GM12865 (cell line): ENCODE data around the gene SRSF9.
"Not testable (repeated sequence)": the region's sequence is repeated elsewhere in the genome, so short reads cannot be mapped to it uniquely, and the experiment has no call there.

Experiments
- DNase-seq: peaks from one replicate; pipeline ENCODE4 v3.0.0; 2010; ENCODE audit warnings: low read depth
- H3K4me3 ChIP-seq: 2 replicates; pipeline ENCODE4 v1.5.1; 2011; ENCODE audit warnings: mild to moderate bottlenecking, low read depth, low read length, control low read depth
- TF ChIP-seq, protein P1 (sequence below): IDR thresholded peaks from 2 replicates; pipeline ENCODE4 v1.5.1; 2011; ENCODE audit warnings: low read length, control low read depth, low read depth, inconsistent platforms; ENCODE audit not compliant: insufficient read depth; ENCODE audit errors: missing control alignments

SRSF9 gene

DNA sequence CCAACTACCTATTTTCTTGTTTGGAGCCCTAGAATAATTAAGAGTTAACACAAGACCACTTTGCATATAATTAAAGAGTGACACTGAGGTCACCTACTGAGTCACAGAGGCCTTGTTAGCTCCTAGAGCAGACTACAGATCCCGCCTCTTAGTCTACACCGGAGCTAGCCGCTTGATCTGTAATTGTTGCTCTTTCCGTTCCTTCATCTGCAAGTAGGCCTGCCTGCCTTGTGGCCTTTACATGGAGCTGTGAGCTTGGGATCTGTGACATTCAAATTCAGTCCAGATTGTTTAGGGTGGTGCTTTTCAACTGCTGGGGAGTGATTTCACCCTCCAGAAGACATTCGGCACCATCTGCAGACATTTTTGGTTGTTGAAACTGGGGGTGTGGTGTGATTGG, 20.8 kb upstream of the SRSF9 start:
- TF ChIP-seq, protein P1, sequence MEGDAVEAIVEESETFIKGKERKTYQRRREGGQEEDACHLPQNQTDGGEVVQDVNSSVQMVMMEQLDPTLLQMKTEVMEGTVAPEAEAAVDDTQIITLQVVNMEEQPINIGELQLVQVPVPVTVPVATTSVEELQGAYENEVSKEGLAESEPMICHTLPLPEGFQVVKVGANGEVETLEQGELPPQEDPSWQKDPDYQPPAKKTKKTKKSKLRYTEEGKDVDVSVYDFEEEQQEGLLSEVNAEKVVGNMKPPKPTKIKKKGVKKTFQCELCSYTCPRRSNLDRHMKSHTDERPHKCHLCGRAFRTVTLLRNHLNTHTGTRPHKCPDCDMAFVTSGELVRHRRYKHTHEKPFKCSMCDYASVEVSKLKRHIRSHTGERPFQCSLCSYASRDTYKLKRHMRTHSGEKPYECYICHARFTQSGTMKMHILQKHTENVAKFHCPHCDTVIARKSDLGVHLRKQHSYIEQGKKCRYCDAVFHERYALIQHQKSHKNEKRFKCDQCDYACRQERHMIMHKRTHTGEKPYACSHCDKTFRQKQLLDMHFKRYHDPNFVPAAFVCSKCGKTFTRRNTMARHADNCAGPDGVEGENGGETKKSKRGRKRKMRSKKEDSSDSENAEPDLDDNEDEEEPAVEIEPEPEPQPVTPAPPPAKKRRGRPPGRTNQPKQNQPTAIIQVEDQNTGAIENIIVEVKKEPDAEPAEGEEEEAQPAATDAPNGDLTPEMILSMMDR, result no peak
- DNase-seq, result no peak
- H3K4me3 ChIP-seq, result no peak overlapping the region

GRCh38 chr12:120489018-120489417, 19.5 kb upstream of the SRSF9 start:
- no peak for DNase-seq
- TF ChIP-seq, protein P1, result no peak
- H3K4me3 ChIP-seq, result no peak overlapping the region

DNA sequence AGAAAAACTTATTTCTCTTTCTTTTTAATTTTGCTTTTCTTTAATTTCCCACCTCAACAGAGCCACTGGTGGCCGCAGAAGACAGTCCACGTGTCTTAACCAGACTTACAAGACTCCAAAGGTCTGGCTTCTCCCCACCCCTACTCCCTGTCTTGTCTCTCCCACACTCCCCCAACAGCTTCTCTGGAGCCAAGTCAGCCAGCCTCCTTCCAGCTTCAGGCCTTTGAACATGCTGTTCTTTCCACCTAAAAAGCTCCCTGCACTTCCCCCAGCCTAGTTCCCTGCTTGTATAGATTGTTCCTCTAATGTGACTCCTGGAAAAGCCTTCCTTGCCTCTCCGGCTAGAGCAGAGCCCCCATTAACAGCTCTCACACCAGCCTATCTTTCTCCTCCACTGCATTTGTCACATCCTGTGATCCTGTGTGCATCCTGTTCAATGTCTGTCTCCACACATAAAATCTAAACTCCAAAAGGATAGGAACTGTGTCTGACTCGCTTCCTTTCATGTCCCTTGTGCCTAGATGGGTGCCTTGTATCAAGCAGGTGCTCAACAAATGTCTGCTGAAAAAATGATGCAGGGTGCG, 18.6 kb upstream of the SRSF9 start:
- H3K4me3 ChIP-seq, result no peak overlapping the region
- TF ChIP-seq, protein P1, result no peak
- no peak for DNase-seq

GRCh38 chr12:120487552-120487951, 18.0 kb upstream of the SRSF9 start:
- not testable (repeated sequence) for H3K4me3 ChIP-seq, DNase-seq

- TF ChIP-seq, protein P1, result no peak
- DNase-seq, result no peak
These were observed 16.7 kb upstream of the SRSF9 start for GRCh38 chr12:120485961-120486881.

GRCh38 chr12:120483621-120484020, 14.1 kb upstream of the SRSF9 start:
- no peak for DNase-seq
- H3K4me3 ChIP-seq, result no peak overlapping the region
- TF ChIP-seq, protein P1, result no peak

More at GRCh38 chr12:120485961-120486881, 16.7 kb upstream of the SRSF9 start:
- H3K4me3 ChIP-seq, result no peak overlapping the region

- TF ChIP-seq, protein P1, result no peak
- no peak for DNase-seq
- H3K4me3 ChIP-seq, result no peak overlapping the region
These were observed 11.6 kb upstream of the SRSF9 start for GRCh38 chr12:120481022-120481767.
